ENCODE measurements around the gene GRAP.
"Not testable (repeated sequence)": the region's sequence is repeated elsewhere in the genome, so short reads cannot be mapped to it uniquely, and the experiment has no call there.

DNA sequence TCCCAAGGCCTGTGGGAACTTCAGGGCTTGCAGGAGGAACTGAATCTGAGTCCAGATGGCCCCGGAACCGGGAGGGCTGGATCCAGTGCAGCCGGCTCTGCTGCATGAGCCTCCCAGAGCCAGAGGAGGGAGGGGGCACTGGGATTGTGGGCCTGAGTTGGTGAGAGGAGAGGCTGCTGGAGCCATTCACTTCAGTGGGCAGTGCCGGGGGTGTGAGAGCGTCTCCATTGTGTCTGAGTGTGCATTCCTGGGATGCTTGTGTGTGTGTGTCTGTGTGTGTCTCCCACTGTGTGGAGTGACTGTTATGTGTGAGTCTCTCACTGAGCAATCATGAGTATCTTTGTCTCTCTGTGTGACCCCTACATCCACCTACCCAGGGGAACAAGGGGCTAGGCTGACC lies 17.0 kb downstream of the GRAP start:
- TF ChIP-seq, protein P1, sequence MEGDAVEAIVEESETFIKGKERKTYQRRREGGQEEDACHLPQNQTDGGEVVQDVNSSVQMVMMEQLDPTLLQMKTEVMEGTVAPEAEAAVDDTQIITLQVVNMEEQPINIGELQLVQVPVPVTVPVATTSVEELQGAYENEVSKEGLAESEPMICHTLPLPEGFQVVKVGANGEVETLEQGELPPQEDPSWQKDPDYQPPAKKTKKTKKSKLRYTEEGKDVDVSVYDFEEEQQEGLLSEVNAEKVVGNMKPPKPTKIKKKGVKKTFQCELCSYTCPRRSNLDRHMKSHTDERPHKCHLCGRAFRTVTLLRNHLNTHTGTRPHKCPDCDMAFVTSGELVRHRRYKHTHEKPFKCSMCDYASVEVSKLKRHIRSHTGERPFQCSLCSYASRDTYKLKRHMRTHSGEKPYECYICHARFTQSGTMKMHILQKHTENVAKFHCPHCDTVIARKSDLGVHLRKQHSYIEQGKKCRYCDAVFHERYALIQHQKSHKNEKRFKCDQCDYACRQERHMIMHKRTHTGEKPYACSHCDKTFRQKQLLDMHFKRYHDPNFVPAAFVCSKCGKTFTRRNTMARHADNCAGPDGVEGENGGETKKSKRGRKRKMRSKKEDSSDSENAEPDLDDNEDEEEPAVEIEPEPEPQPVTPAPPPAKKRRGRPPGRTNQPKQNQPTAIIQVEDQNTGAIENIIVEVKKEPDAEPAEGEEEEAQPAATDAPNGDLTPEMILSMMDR (IDR thresholded peaks at IDR 0.05; ENCODE audit: low read length), result not testable (repeated sequence)
- not testable (repeated sequence) for TF ChIP-seq EZH2 (IDR thresholded peaks at IDR 0.05; ENCODE audit: borderline replicate concordance, low read length)

Measured in OCI-LY1 (cell line).